Fibroblast of skin of right biceps (primary cell): Measurements from ENCODE around the gene FRS3.

Experiments used
- DNase-seq: peaks from one replicate; pipeline ENCODE4 v3.0.0-alpha.2; 2013

Gene FRS3

GRCh38 chr6:41724586-41725501, 54.9 kb downstream of the FRS3 start:
- no peak for DNase-seq

GRCh38 chr6:41724228-41724580, 55.5 kb downstream of the FRS3 start:
- no peak for DNase-seq

GRCh38 chr6:41723530-41724227, 56.0 kb downstream of the FRS3 start:
- DNase-seq = peak; percentile 90

GRCh38 chr6:41722969-41723529, 56.7 kb downstream of the FRS3 start:
- DNase-seq = no peak

- DNase-seq = no peak
These were observed 58.3 kb downstream of the FRS3 start for GRCh38 chr6:41721414-41721813.

- DNase-seq = no peak
These were observed 58.9 kb downstream of the FRS3 start for GRCh38 chr6:41720783-41721182.

GRCh38 chr6:41720262-41720620, 59.5 kb downstream of the FRS3 start:
- no peak for DNase-seq
